ENCODE data around the gene CAMTA1.
"Not testable (repeated sequence)": the region's sequence is repeated elsewhere in the genome, so short reads cannot be mapped to it uniquely, and the experiment has no call there.

Gene CAMTA1

DNA sequence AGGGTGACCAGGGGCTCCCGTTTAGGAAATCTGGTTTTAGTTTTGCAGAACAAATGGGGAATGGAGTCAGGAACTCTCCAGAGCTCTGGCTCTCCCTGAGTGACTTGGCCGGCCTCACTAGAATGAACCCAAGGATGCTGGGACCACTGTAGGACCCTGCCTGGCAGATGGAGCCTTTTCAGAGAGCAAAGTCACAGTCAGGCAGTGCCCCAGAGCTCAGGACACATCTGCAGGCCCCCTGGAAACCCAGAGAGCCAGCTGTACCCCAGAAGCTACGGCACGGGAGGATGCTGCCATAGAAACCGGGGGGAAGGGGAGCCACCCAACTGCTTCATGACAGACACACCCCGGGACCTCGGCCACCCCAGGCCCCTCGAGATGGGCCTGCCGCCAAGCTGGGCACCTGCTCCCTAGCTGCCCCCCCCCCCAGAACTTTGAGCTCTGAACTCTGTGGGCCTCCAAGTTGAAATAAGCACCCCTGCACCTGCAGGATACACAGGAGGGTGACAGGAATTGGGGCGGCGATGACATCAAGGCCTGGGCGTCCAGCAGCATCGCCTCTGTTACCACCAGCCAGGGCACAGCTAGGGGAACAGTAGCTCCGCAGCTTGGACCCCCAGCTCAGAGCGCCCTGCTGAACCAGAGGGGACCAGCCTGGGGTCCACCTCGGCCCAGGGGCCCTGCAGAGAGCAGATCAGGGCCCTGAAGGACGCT is 894.1 kb downstream of the CAMTA1 start:
- no peak for DNase-seq

DNA sequence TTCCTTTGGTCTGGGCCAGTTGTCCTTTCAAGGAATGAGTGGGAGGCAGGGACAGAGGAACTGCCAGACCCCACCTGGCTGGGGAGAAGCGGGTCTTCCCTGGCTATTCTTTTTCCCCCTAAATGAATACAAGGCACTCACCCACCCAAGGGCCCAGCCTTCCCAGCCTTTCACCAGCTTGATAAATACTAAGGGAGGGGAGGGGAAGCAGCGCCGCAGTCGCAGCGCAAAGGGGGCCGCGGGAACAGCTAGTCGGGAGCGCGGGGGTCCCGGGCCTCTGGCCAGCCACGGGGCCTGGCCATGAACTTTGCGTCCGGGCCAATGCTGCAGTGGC is 894.6 kb downstream of the CAMTA1 start:
- no peak for DNase-seq

DNA sequence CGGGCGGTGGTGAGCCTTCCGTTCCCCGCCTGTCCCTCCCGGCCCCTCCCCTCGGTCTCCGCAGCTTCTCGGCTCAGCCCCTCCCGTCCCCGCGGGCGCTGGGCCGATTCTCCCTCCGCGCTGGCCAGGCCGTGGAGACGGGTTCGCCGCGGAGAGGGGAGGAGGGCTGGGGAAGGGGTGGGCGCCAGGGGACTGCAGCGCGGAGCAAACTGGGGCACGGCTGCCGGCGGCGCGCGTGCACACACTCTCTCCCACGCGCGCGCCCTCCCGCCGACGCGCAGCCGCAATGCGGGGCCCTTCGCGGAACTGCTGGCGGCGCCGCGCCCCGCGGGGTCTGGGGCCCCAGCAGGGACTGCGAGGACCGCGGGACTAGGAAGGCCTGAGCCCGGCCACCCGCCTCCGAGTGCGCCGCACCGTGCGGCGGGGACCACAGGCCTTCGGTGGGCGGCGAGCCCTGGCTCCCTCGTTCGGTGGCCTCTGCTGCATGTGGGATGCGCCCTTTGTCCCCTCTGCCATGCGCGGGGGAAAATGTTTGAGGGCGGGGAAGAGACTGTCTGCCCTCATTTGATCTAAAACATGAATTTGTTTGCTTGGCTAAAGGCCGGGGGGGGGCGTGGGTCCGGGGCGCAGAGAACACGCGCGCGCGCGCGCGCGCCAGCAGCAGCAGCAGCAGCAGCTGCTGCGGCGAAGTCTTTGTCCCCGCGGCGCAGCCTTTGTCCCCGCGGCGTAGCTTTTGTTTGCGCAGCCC is 895.1 kb downstream of the CAMTA1 start:
- DNase-seq: peak; percentile 32

DNA sequence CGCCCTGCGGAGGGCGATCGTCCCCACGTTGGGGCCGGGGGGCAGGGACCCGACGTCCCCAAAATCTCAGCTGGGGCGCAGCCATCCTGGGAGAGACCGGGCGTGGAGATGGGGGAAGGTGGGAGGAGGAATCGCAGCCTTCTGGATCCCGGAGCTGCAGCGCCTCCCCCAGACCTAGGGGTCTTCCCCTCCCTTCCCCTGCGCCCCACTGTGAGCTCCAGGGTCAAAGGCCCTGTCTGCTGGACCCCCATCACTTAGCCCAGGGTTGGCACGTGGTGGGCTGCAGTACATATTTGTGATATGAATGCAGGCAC is 895.7 kb downstream of the CAMTA1 start:
- DNase-seq: no peak

DNA sequence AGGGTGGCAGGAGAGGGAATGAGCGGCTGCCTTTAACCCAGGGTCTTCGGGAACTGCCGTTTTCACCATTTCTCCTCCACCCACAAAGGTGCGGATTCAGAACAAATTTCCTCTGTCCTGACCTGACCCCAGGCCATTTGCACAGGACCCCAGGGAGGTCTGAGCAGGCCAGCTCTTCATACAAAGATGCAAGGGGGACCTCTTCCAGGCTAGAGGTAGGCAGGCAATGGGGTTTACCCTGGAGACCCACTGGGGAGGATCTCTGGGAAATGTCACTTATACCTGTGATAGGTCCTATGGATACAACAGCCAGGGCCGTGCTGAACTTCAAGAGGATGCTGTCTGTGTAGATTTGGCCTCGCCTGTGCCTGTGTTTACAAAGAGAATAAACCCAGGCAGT is 896.1 kb downstream of the CAMTA1 start:
- no peak for DNase-seq

DNA sequence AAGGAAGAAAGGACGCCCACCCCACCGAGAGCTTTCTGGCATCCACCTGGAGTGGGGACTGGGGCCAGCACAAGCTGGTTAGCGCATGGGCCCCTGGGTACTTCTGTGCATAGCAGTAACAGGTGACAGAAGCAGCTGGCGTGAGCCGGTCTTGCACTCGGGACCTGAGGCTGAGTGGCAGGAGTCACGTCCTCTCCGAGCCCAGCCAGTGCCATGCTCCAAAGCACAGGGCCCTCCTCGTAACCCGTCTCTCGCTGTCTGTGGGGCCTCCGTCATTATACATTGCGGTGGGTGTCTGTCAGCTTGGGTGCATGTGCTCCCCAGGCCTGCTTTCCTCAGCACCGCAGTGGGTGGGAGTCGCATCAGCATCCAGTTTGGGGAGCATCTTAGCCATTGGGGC is 898.3 kb downstream of the CAMTA1 start:
- no peak for DNase-seq

DNA sequence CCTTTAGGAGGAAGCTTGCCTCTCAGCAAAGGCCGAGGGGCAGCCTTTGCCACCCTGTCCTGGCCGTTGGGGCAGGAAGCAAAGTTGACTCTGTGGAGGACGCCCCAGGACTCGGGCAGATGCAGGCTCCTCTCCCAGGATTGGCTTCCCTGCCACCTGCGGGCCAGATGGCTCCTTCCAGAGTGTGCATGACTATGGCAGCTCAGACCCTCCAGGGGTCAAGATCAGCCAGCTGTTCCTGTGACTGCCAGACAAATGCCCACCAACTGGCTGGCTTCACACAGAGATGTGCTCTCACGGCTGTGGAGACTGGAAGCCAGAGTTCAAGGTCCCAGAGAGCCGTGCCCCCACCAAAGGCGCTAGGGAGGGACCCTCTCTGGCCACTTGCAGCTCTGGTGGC is 898.9 kb downstream of the CAMTA1 start:
- no peak for DNase-seq

DNA sequence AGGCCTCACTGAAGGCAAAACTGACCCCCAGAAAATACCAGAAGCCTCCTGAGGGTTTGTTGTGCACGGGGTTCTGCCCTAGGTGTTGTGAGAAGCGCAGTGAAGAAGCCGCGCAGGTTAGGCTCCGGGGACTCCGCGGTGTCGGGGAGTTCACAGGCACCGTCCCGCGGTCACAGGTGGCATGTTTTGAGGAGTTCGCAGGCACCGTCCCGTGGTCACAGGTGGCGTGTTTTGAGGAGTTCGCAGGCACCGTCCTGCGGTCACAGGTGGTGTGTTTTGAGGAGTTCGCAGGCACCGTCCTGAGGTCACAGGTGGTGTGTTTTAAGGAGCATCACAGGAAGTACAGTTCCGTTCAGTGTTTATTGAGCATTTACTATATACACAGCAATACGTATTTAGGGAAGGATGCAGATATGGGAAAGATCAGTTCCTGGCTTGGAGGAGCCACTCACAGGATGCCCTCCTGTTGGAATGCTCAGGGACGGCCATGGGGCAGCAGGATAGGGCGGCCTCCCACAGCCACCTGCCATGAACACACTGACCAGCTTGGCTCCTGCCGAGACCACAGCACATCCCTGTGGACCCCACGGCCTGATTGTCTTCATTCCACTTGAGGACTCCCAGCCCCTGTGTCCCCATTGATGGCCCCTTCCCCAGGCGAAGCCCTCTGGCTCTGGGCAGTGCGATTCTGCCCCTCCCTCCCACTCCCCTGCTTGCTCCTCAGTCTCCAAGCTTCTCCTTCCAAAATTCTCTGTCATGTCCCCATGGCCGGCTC is 899.8 kb downstream of the CAMTA1 start:
- DNase-seq: no peak

DNA sequence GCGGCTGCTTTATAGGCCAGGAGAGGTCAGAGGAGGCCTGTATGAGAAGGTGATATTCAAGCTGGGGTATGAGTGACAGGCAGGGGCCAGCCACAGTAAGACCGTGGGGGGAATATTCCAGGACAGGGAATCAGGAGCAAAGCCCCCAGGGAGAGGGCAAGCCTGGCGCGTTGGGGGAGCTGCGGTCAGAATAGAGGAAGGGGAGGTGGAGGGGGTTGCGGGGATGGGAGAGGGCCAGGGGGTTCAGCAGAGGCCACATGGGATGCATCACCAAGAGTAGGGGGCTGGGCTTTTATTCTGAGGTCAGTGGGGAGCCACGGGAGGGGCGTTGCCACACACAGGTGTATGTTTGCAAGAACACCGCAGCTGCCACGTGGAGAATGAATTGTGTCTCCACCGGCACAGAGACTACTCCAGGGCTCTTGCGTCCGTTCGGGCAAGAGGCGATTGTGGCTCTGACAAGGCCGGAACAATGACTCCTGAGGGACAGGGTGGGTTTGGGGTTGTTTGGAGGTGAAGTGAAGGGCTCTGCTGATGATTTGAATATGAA is 901.1 kb downstream of the CAMTA1 start:
- DNase-seq: no peak

DNA sequence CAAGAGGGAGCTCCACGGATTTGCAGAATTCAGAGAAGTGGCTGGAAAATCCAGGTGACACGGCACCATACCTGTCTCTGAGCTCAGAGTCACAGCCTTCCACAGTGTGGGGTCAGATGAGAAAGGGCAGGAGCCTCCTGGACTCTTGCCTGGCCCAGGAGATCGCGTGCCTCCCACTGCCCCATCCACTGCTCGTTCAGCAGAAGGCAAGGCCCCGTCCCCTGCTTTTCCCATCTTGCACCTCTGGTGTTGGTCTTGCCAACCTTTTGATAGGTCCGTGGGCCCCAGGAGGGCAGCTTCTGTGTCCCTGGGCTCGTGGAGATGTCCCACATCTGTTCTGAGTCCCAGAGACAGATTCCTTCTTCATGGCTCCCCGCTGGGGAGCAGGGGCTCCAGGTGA is 902.2 kb downstream of the CAMTA1 start:
- no peak for DNase-seq

DNA sequence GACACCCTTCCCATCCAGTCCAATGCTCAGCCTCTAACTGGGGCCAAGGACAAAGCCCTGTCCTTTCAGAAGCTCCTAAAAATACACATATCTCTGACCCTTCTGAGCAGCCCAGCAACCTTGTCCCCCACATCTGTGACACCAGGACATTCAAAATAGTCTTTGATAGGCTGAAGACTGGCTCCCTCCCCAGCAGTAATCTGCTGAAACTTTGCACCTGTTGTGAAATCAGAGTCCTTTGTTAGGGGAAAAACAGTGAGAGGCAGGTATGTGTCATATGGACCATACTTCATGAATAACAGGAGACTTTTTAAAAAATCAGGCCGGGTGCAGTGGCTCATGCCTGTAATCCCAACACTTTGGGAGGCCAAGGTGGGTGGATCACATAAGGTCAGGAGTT is 903.4 kb downstream of the CAMTA1 start:
- no peak for DNase-seq

DNA sequence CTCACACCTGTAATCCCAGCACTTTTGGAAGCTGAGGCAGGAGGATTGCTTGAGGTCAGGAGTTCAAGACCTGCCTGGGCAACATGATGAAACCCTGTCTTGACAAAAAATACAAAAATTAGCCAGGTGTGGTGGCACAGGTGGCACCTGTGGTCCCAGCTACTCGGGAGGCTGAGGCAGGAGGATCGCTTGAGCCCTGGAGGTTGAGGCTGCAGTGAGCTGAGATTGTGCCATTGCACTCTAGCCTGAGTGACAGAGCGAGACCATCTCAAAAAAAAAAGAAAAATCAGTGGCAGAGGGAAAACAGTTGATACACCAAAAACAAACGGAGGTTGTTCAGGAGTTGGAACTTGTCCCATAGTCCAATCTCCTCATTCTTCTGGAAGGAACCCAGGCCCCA is 904.1 kb downstream of the CAMTA1 start:
- not testable (repeated sequence) for DNase-seq

DNA sequence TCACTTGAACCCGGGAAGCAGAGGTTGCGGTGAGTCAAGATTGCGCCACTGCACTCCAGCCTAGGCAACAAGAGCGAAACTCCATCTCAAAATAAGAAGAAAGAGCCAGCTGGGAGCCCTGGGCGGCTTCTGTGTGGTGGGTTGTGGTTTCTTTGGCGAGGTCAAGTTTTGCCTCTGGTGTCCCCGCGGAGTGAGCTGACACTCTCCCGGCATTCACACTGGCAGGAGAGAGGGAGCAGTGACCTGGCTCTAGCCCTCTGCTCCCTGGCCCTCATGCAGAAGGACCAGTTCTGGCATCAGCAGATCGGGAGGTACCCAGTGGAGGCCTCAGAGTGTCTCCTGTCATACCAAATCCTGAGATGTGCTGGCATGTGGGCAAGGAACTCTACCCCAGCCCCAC is 904.8 kb downstream of the CAMTA1 start:
- DNase-seq: no peak

DNA sequence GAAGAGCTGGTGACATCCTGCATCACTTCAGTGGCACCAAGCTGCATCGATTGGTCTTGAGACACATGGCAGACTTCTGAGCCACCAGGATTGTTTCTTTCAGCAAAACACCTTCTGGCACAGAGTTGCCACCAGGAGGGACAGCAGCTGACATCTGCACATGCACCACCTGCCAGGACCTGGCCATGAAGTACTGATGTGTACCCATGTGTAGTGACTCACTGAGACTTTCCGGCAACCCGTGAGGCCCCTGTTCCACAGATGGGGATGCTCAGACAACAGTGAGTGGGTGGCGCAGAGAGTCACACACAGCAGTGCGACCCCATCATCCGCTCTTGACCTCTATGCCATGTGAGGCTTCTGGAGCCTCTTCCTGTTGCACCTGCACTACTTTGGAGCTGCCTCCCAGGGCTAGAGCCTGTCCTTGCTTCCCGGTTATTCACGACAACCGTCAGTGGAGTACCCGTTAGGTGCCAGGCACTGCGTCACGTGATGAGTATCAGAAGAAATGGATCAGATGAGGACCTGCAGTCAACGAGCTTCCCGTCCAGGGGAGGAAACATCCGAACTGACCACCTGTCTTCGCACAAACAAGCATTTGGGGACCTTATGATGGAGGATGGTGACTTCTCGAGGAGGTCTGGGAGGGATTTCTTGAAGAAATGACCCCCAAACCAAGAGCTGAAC is 905.4 kb downstream of the CAMTA1 start:
- DNase-seq: no peak

DNA sequence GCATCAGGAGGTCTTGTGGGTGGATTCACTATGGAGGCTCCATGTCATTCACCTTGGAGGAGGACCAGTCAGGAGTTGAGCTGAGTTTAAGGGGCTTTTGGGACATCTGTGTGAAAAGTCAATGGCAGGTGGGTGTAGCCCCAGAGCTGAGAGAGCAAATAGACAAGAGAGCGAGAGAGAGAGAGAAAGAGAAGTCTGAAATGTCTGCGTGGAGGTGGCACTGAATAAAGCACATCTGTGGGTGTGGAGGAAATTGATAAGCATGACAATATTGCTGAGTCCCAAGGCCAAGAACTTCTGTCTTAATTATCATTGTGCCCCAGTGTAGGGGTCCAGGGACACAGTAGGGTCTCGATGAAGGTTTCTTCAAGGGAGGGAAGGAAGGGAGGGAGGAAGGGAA is 906.3 kb downstream of the CAMTA1 start:
- no peak for DNase-seq

DNA sequence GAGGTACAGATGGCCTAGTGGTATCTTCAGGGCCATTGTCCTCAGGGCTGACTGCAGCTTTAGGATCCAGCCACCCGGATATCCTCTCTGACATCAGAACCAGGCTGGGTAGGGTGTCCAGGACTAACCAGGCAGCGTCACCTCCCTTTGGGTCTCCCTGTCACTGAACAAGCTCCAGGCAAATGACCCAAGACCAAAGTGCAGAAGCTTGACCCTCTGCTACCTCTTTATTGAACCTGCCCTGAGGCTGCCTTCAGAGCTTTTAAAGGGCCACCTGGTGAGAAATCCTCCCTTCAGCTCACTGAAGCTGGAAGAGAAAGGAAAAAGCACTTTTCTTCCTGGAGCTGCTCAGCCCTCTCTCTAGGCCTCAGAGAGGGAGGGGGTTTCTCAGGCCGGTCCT is 906.8 kb downstream of the CAMTA1 start:
- DNase-seq: no peak

DNA sequence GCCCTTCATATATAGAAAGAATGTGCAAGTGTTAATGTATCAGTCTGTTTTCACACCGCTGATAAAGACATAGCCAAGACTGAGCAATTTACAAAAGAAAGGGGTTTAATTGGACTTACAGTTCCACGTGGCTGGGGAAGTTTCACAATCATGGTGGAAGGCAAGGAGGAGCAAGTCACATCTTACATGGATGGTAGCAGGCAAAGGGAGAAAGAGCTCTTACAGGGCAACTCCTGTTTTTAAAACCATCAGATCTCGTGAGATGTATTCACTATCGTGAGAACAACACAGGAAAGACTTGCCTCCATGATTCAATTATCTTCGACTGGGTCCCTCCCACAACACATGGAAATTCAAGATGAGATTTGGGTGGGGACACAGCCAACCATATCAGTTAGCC is 907.8 kb downstream of the CAMTA1 start:
- not testable (repeated sequence) for DNase-seq

DNA sequence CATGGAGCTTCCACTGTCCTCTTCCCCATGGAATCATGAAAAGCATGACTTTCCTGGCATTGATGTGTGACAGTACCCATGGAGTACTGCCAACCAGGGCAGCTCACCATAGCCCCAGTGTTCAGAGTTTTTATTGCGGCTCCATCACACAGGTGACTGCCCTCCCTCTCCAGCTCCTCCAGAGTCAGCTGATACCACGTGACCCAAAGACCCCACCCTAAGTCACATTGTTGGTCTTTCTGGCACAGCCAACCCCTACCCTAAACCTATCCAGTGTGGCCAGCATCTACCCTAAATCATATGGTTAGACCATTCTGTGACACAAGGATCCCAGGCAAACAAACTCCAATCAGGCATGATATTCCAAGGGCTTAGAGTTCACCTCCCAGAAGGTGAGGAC is 908.4 kb downstream of the CAMTA1 start:
- DNase-seq: no peak

DNA sequence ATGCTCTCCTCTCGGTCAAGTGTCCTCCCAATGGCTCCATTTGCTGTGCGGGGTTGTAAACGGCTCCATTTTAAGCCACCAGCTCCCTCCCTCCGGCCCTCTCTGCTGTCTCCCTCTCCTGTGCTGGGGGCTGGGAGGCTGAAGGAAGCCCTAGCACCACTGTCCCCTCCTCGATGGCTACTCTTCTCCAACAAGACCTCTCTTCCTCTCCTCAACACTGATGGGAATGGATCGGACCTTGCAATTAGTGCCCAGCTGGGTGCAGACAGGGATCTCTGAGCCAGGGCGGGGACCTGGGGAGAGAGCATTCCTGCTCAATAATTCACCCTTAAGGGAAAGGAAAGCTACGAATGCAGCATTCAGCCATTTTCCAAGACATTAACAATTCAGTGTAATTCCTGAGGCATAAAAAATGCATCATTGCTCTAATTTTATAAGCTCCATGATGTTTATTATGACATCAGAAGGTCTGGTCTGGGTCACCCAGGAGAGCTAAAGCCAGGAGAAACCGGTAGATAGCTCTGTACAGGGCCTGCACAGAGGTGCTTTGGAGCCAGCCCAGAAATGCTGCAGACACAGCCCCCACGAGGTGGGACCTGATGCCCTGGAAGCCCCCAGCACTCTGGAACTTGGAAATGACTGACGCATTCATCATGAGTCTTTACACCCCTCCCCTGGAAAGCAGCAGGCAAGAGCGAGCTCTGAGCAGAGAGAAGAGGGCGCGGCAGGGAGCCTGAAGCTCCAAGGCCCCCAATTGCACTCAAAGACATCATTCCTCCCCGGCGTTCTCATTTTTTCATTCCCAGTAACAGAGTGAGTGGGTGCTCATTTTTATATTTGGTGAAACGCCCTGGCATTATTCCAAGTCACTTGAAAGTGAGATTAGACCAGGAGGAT is 909.6 kb downstream of the CAMTA1 start:
- no peak for DNase-seq

DNA sequence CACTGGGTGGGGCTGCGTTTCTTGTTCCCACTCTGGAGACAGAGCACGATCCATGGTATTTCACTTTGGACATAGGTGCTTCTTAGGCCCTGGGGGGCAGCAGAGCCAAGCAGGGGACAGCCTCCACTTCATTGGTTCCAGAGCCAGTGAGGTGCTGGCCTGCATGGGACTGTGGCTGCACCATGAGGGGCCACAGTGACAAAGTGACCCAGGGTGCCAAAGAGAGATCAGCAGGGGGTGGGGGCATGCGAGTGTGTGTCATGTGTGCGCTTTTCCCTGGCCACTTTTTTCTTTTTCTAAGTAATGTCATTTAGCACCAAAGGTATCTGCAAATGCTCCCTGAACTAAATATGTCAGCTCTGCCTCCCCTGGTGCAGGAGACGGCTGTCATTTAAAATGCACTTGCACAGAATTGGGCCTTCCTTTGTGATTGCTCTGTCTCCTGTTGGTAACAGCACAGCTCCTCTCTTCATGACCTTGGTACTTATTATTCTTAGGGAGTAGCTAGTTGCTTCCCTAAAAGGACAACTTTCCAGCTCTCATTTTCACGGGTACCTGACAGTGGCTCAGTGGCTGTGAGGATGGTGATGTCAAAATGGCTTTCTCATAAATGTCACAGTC is 910.4 kb downstream of the CAMTA1 start:
- no peak for DNase-seq

DNA sequence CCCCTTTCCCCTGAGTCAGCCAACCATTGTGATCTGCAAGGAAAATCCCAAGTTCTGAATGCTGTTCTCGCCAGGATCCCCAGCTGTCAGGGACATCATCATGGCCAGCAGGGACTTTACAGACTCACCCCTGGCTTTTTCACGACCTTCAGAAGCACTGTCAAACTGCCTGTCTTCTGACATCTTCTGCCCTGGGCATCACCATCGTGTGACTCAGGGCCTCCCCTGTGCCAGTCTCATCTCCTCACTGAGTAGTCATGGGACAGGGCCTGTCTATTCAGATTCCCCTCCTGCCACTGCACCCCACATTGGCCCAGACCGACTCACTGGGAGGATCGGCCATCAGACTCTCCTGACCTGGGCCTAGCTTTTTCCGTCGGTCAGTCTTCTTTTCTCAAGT is 913.4 kb downstream of the CAMTA1 start:
- no peak for DNase-seq

DNA sequence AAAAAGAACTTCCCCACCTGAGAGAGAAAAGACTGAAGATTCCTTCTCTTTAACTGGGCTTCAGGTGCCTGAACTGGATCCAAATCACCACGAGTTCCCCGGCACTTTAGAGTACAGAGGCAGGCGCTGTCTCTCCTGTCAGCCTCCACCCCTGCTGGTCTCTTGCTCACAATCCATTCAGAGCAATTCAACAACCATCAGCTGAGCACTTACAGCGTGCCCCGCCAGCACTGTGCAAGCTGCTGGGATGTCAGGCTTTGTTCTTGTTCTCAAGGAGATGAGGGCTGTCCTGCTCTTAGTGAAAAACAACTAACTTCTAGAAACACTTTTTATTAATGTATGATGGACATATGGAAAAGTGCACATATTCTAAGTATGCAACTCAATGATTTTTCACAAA is 917.1 kb downstream of the CAMTA1 start:
- no peak for DNase-seq
